Activated naive CD4-positive, alpha-beta T cell treated with anti-CD3 and anti-CD28 coated beads, Interleukin-2, amount 10 ng/mL, durations not matched to agents 7 days and 5 days (primary cell): ENCODE results near the gene CUEDC2.

ENCODE experiments used
- CTCF ChIA-PET: fragments of 350-600 bp; sonication (Branson Sonifier 250); formaldehyde crosslinking; loops from one replicate; lab custom pipeline; 2021; ENCODE audit warnings: antibody characterized with exemption; lab: Charles Lee
- DNase-seq: peaks from one replicate; pipeline ENCODE4 v3.0.0-alpha.2; 2020
- H3K27ac Mint-ChIP-seq: one replicate; pipeline ENCODE4 v1.8.0; 2021; ENCODE audit warnings: mild to moderate bottlenecking, moderate library complexity, mixed read lengths
- H3K27me3 Mint-ChIP-seq: one replicate; pipeline ENCODE4 v1.8.0; 2021; ENCODE audit warnings: mild to moderate bottlenecking, mixed read lengths
- H3K36me3 Mint-ChIP-seq: one replicate; pipeline ENCODE4 v1.8.0; 2021; ENCODE audit warnings: mixed read lengths
- H3K4me1 Mint-ChIP-seq: one replicate; pipeline ENCODE4 v1.8.0; 2021; ENCODE audit warnings: mixed read lengths
- H3K4me3 Mint-ChIP-seq: one replicate; pipeline ENCODE4 v1.8.0; 2021; ENCODE audit warnings: mild to moderate bottlenecking, moderate library complexity, mixed read lengths
- H3K9me3 Mint-ChIP-seq: one replicate; pipeline ENCODE4 v1.8.0; 2021; ENCODE audit warnings: mixed read lengths

CUEDC2 gene

GRCh38 chr10:102416283-102416682, 16.1 kb downstream of the CUEDC2 start:
- H3K9me3 Mint-ChIP-seq, result no peaks in the 10 kb centered on the region
- no peak overlapping the region for H3K4me3 Mint-ChIP-seq
- peaks cover 92% of the 10 kb centered on the region for H3K27me3 Mint-ChIP-seq
- peaks cover 1% of the 10 kb centered on the region for H3K36me3 Mint-ChIP-seq
- no peak overlapping the region for H3K27ac Mint-ChIP-seq
- CTCF ChIA-PET, result interaction anchor here (1.0 to 1.6 kb wide), 2 partner anchors 17 to 167 kb away, joined by 3 to 5 read pairs; no protein-coding TSS in a partner anchor
- peaks cover 37% of the 10 kb centered on the region for H3K4me1 Mint-ChIP-seq
- no peak for DNase-seq

- no peak for DNase-seq
- Mint-ChIP-seq H3K36me3 (no peaks in the 10 kb centered on the region), H3K4me1 (peaks cover 36% of the 10 kb centered on the region), H3K9me3 (no peaks in the 10 kb centered on the region), H3K27me3 (peaks cover 96% of the 10 kb centered on the region), H3K27ac (no peak overlapping the region), H3K4me3 (no peak overlapping the region)
- CTCF ChIA-PET, result interaction anchor here (1.0 to 1.6 kb wide), 2 partner anchors 15 to 16 kb away, joined by 4 to 5 read pairs; no protein-coding TSS in a partner anchor
These were observed 17.6 kb downstream of the CUEDC2 start for GRCh38 chr10:102414749-102415148.

GRCh38 chr10:102413806-102414561, 18.4 kb downstream of the CUEDC2 start:
- no peaks in the 10 kb centered on the region for H3K36me3 Mint-ChIP-seq
- H3K27me3 Mint-ChIP-seq, result peaks cover 95% of the 10 kb centered on the region
- peaks cover 33% of the 10 kb centered on the region for H3K4me1 Mint-ChIP-seq
- no peak overlapping the region for H3K4me3 Mint-ChIP-seq
- no peak for DNase-seq
- CTCF ChIA-PET, result interaction anchor here (0.9 to 3.0 kb wide), 7 partner anchors 8 to 184 kb away, joined by 3 to 11 read pairs (median 5); no protein-coding TSS in a partner anchor
- H3K27ac Mint-ChIP-seq, result no peak overlapping the region
- no peaks in the 10 kb centered on the region for H3K9me3 Mint-ChIP-seq

GRCh38 chr10:102413053-102413705, 19.2 kb downstream of the CUEDC2 start:
- H3K4me3 Mint-ChIP-seq, result no peak overlapping the region
- CTCF ChIA-PET, result interaction anchor here (0.5 to 3.0 kb wide), 8 partner anchors 9 to 483 kb away, joined by 3 to 11 read pairs (median 4); no protein-coding TSS in a partner anchor
- DNase-seq, result peak; percentile 68

GRCh38 chr10:102412293-102412692, 20.1 kb downstream of the CUEDC2 start:
- no peaks in the 10 kb centered on the region for H3K36me3 Mint-ChIP-seq
- H3K9me3 Mint-ChIP-seq, result no peaks in the 10 kb centered on the region
- CTCF ChIA-PET, result interaction anchor here (0.7 to 3.0 kb wide), 5 partner anchors 11 to 182 kb away, joined by 3 to 11 read pairs (median 7); no protein-coding TSS in a partner anchor
- peaks cover 36% of the 10 kb centered on the region for H3K4me1 Mint-ChIP-seq
- peaks cover 93% of the 10 kb centered on the region for H3K27me3 Mint-ChIP-seq
- H3K4me3 Mint-ChIP-seq, result no peak overlapping the region
- no peak for DNase-seq
- no peak overlapping the region for H3K27ac Mint-ChIP-seq

More at GRCh38 chr10:102413053-102413705, 19.2 kb downstream of the CUEDC2 start:
- Mint-ChIP-seq H3K27ac (no peak overlapping the region), H3K36me3 (no peaks in the 10 kb centered on the region), H3K27me3 (peaks cover 94% of the 10 kb centered on the region), H3K4me1 (peaks cover 34% of the 10 kb centered on the region), H3K9me3 (no peaks in the 10 kb centered on the region)

- CTCF ChIA-PET, result interaction anchor here (0.7 to 3.0 kb wide), 5 partner anchors 11 to 181 kb away, joined by 3 to 11 read pairs (median 7); no protein-coding TSS in a partner anchor
- DNase-seq, result no peak
- no peaks in the 10 kb centered on the region for H3K9me3 Mint-ChIP-seq
- no peak overlapping the region for H3K27ac Mint-ChIP-seq
- peaks cover 91% of the 10 kb centered on the region for H3K27me3 Mint-ChIP-seq
- H3K4me3 Mint-ChIP-seq, result peak overlapping the region; percentile 59
- H3K36me3 Mint-ChIP-seq, result no peaks in the 10 kb centered on the region
- H3K4me1 Mint-ChIP-seq, result peaks cover 36% of the 10 kb centered on the region
These were observed 20.8 kb downstream of the CUEDC2 start for GRCh38 chr10:102411341-102412255.

- Mint-ChIP-seq H3K4me1 (peaks cover 38% of the 10 kb centered on the region), H3K27me3 (peaks cover 81% of the 10 kb centered on the region), H3K9me3 (no peaks in the 10 kb centered on the region), H3K4me3 (peak overlapping the region; percentile 59), H3K36me3 (no peaks in the 10 kb centered on the region), H3K27ac (no peak overlapping the region)
- CTCF ChIA-PET, result interaction anchor here (1.4 to 2.3 kb wide), 4 partner anchors 11 to 180 kb away, joined by 5 to 14 read pairs (median 8); no protein-coding TSS in a partner anchor
- peak; percentile 69 for DNase-seq
These were observed 21.8 kb downstream of the CUEDC2 start for GRCh38 chr10:102410429-102411073.

GRCh38 chr10:102409604-102410428, 22.6 kb downstream of the CUEDC2 start:
- CTCF ChIA-PET, result interaction anchor here (1.0 to 2.3 kb wide), 8 partner anchors 10 to 180 kb away, joined by 3 to 14 read pairs (median 6); partner anchors contain the start of gene FBXL15
- H3K27ac Mint-ChIP-seq, result no peak overlapping the region
- DNase-seq, result no peak
- peaks cover 38% of the 10 kb centered on the region for H3K4me1 Mint-ChIP-seq
- no peaks in the 10 kb centered on the region for H3K36me3 Mint-ChIP-seq
- no peaks in the 10 kb centered on the region for H3K9me3 Mint-ChIP-seq
- H3K4me3 Mint-ChIP-seq, result peak overlapping the region; percentile 42
- H3K27me3 Mint-ChIP-seq, result peaks cover 76% of the 10 kb centered on the region

GRCh38 chr10:102408728-102409603, 23.4 kb downstream of the CUEDC2 start:
- CTCF ChIA-PET, result interaction anchor here (1.0 to 1.7 kb wide), 7 partner anchors 9 to 71 kb away, joined by 3 to 14 read pairs (median 5); partner anchors contain the start of gene FBXL15
- Mint-ChIP-seq H3K36me3 (no peaks in the 10 kb centered on the region), H3K4me3 (peak overlapping the region; percentile 57), H3K4me1 (peaks cover 38% of the 10 kb centered on the region), H3K27me3 (peaks cover 67% of the 10 kb centered on the region), H3K27ac (no peak overlapping the region), H3K9me3 (no peaks in the 10 kb centered on the region)
- peak; percentile 70 for DNase-seq

GRCh38 chr10:102408131-102408727, 24.1 kb downstream of the CUEDC2 start:
- no peak overlapping the region for H3K27ac Mint-ChIP-seq
- H3K9me3 Mint-ChIP-seq, result no peaks in the 10 kb centered on the region
- CTCF ChIA-PET, result interaction anchor here (1.0 kb wide), 1 partner anchor 9 kb away, joined by 5 read pairs; no protein-coding TSS in a partner anchor
- peaks cover 4% of the 10 kb centered on the region for H3K36me3 Mint-ChIP-seq
- H3K4me3 Mint-ChIP-seq, result peak overlapping the region; percentile 57
- DNase-seq, result no peak
- peaks cover 60% of the 10 kb centered on the region for H3K27me3 Mint-ChIP-seq
- peaks cover 39% of the 10 kb centered on the region for H3K4me1 Mint-ChIP-seq

- H3K27me3 Mint-ChIP-seq, result peaks cover 53% of the 10 kb centered on the region
- no peak overlapping the region for H3K27ac Mint-ChIP-seq
- H3K4me3 Mint-ChIP-seq, result peak overlapping the region; percentile 57
- CTCF ChIA-PET, result interaction anchor here (1.0 to 1.3 kb wide), 2 partner anchors 8 to 175 kb away, joined by 4 to 5 read pairs; no protein-coding TSS in a partner anchor
- peaks cover 32% of the 10 kb centered on the region for H3K4me1 Mint-ChIP-seq
- H3K36me3 Mint-ChIP-seq, result peaks cover 4% of the 10 kb centered on the region
- no peaks in the 10 kb centered on the region for H3K9me3 Mint-ChIP-seq
- DNase-seq, result no peak
These were observed 24.8 kb downstream of the CUEDC2 start for GRCh38 chr10:102407425-102408130.
